Stomach (tissue), 4 donors: ENCODE measurements around the gene RAB1A.

Experiments
- CTCF ChIP-seq, 7 experiments: fragments of 450-650 bp in 4 of 7; fragments of 200-600 bp in 3 of 7; sonication (generic) in 3 of 7; IDR thresholded peaks; one replicate each; pipeline ENCODE4 v1.5.1; 2016 to 2019; ENCODE audit warnings: antibody characterized with exemption in 7 of 7, control low read depth in 2 of 7, mild to moderate bottlenecking in 1 of 7
- EP300 ChIP-seq: sonication (generic); formaldehyde crosslinking; IDR thresholded peaks from one replicate; pipeline ENCODE4 v1.6.1; 2017; ENCODE audit warnings: antibody characterized with exemption
- POLR2A ChIP-seq, 4 donors: fragments of 450-650 bp; IDR thresholded peaks; one replicate each; pipeline ENCODE4 v1.6.1; 2016; ENCODE audit warnings: antibody characterized with exemption in 4 of 4, control low read depth in 2 of 4, mild to moderate bottlenecking in 1 of 4, moderate library complexity in 1 of 4

- no peak for TF ChIP-seq POLR2A (IDR thresholded peaks at IDR 0.05)
- TF ChIP-seq EP300 = no peak
- no peak for TF ChIP-seq CTCF (IDR thresholded peaks at IDR 0.05)
Observed at GRCh38 chr2:65045651-65046050, 84.3 kb downstream of the RAB1A start.
